Inflammatory macrophage treated with lipopolysaccharide for 4 hours (primary cell): ENCODE results near the gene ABL2.
"Not testable (repeated sequence)": the region's sequence is repeated elsewhere in the genome, so short reads cannot be mapped to it uniquely, and the experiment has no call there.

Source experiments
- DNase-seq: peaks from one replicate; pipeline ENCODE4 v3.0.0-alpha.2; 2020

Gene ABL2

GRCh38 chr1:179229214-179230140 is at the start of gene ABL2:
ABL2 (minus strand) TSS chr1:179229677; CDS start chr1:179229397, 280 bp downstream.
- peak; percentile 36 for DNase-seq

GRCh38 chr1:179278920-179279319 is 49.4 kb upstream of the ABL2 start:
- DNase-seq, result no peak

- not testable (repeated sequence) for DNase-seq
Measured at GRCh38 chr1:179274424-179274823, 44.9 kb upstream of the ABL2 start.

- no peak for DNase-seq
Measured at GRCh38 chr1:179269071-179269470, 39.6 kb upstream of the ABL2 start.

GRCh38 chr1:179264507-179264906 is 35.0 kb upstream of the ABL2 start:
- no peak for DNase-seq

- DNase-seq, result no peak
Measured at GRCh38 chr1:179263121-179263520, 33.6 kb upstream of the ABL2 start.

- no peak for DNase-seq
Measured at GRCh38 chr1:179262183-179262582, 32.7 kb upstream of the ABL2 start.

GRCh38 chr1:179253286-179253972 is 24.0 kb upstream of the ABL2 start:
- DNase-seq, result no peak

GRCh38 chr1:179252606-179253005 is 23.1 kb upstream of the ABL2 start:
- no peak for DNase-seq

- DNase-seq, result peak; percentile 22
Measured at GRCh38 chr1:179251675-179252074, 22.2 kb upstream of the ABL2 start.

- no peak for DNase-seq
Measured at GRCh38 chr1:179247923-179248322, 18.4 kb upstream of the ABL2 start.

GRCh38 chr1:179245426-179245825 is 15.9 kb upstream of the ABL2 start:
- DNase-seq, result not testable (repeated sequence)

GRCh38 chr1:179241530-179242097 is 12.1 kb upstream of the ABL2 start:
- DNase-seq, result no peak

- DNase-seq, result no peak
Measured at GRCh38 chr1:179237222-179237621, 7.7 kb upstream of the ABL2 start.

GRCh38 chr1:179234863-179235262 is 5.4 kb upstream of the ABL2 start:
- no peak for DNase-seq

GRCh38 chr1:179231923-179232322 is 2.4 kb upstream of the ABL2 start:
- no peak for DNase-seq

- no peak for DNase-seq
Measured at GRCh38 chr1:179230721-179231120, 1.2 kb upstream of the ABL2 start.

GRCh38 chr1:179230251-179230650 is 774 bp upstream of the ABL2 start:
- DNase-seq, result peak; percentile 28

- peak; percentile 36 for DNase-seq
Measured at GRCh38 chr1:179228783-179229213, 679 bp downstream of the ABL2 start.

GRCh38 chr1:179226738-179227137 is 2.7 kb downstream of the ABL2 start:
- DNase-seq, result no peak

GRCh38 chr1:179224466-179224865 is 5.0 kb downstream of the ABL2 start:
- not testable (repeated sequence) for DNase-seq

GRCh38 chr1:179221121-179221520 is 8.4 kb downstream of the ABL2 start:
- DNase-seq, result not testable (repeated sequence)

GRCh38 chr1:179217943-179218507 is 11.5 kb downstream of the ABL2 start:
- peak; percentile 81 for DNase-seq
